Uterus (tissue), 4 donors: ENCODE results near the gene BTN3A1. TPM values are rescaled to one million over a fixed set of nuclear protein-coding genes. Genes with fewer than 3 reads are reported as not detected.

Experiments used
- DNase-seq, 2 donors: peaks; one replicate each; pipeline ENCODE4 v3.0.0-alpha.2; 2019 to 2020
- H3K27ac ChIP-seq, 2 donors: fragments of 200-600 bp; sonication (generic); 1 replicate in 1 of 2; 2 replicates in 1 of 2; pipeline ENCODE4 v1.5.1; 2016 to 2018
- H3K27me3 ChIP-seq, 2 donors: fragments of 200-600 bp; sonication (generic); one replicate each; pipeline ENCODE4 v1.5.1; 2018 to 2019; ENCODE audit warnings: control low read depth in 1 of 2
- H3K36me3 ChIP-seq, 2 donors: fragments of 200-600 bp; sonication (generic); one replicate each; pipeline ENCODE4 v1.5.1; 2019; ENCODE audit warnings: control low read depth in 1 of 2
- H3K4me1 ChIP-seq, 2 donors: fragments of 200-600 bp; sonication (generic); one replicate each; pipeline ENCODE4 v1.5.1; 2018 to 2019; ENCODE audit warnings: control low read depth in 1 of 2
- H3K4me3 ChIP-seq, 2 donors: fragments of 200-600 bp; sonication (generic); 1 replicate in 1 of 2; 2 replicates in 1 of 2; pipeline ENCODE4 v1.5.1; 2018 to 2019; ENCODE audit warnings: mild to moderate bottlenecking in 1 of 2
- H3K9me3 ChIP-seq, 2 donors: fragments of 200-600 bp; sonication (generic); one replicate each; pipeline ENCODE4 v1.5.1; 2019; ENCODE audit warnings: control low read depth in 1 of 2
- CTCF ChIP-seq, 4 experiments: fragments of 200-600 bp in 2 of 4; fragments of 450-650 bp in 2 of 4; sonication (generic) in 2 of 4; IDR thresholded peaks; one replicate each; pipeline ENCODE4 v1.5.1; 2016 to 2019; ENCODE audit warnings: antibody characterized with exemption in 4 of 4, mild to moderate bottlenecking in 2 of 4, moderate library complexity in 1 of 4
- POLR2A ChIP-seq, 2 donors: fragments of 450-650 bp; IDR thresholded peaks; one replicate each; pipeline ENCODE4 v1.6.1; 2016; ENCODE audit warnings: antibody characterized with exemption in 2 of 2, mild to moderate bottlenecking in 1 of 2, moderate library complexity in 1 of 2
- intact Hi-C: fragments of 100-400 bp; cut with DNase I; formaldehyde crosslinking; loops from one replicate; pipeline ENCODE4 v1.15.1; 2023; ENCODE audit warnings: low total_unique reads
- total RNA-seq, 4 donors: library from RNA; depleted of rRNA in 3 of 4; stranded (reverse); fragments of >200 nt in 3 of 4; gene quantifications; one replicate each; pipeline versions ENCODE4 v1.1.0 to v1.2.4, GENCODE V29; 2014 to 2023
- donor health status: DM: yes; HTN: yes; CAD: no.

BTN3A1 gene
- total RNA-seq, 4 donors from 2014 or later = 9.1 to 64.2 (median 20.8) TPM

DNA sequence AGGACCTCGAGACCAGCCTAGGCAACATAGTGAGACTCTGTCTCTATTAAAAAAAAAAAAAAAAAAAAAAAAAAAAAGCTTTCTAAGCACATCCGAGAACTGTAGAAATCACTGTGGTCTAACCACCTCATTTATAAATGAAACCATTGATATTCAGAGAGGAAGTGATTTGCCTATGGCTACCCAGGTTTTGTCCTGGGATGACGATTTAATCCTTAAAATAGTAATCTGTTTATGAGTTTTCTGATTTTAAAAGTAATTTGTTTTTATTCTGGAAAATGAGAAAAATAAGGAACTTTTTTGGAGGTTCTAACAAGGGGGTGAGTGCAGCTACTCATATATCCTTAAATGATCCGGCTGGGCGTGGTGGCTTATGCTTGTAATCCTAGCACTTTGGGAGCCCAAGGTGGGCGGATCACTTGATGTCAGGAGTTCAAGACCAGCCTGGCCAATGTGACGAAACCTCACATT is 43.5 kb upstream of the BTN3A1 start:
- DNase-seq = no peak
- intact Hi-C loops = no loop called here

DNA sequence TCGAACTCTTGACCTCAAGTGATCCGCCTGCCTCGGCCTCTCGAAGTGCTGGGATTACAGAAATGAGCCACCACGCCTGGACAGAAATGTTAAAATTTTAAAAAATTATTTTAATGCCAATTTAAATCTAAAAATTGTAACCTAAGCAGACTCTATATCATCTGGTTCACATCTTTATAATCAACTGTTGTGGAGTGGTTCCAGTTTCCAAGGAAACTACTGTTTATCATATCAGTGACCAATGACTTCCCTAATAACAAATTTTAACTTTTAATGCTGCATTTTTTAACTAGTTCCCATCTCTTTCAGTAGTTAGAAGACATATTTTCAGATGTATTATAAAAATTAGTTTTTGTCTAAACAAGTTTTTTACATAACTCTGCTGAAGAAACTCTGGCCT is 42.3 kb upstream of the BTN3A1 start:
- intact Hi-C loops = no loop called here

More for the DNA sequence above, 43.5 kb upstream of the BTN3A1 start:
- H3K27me3 ChIP-seq = no peaks in the 10 kb centered on the region
- no peaks in the 10 kb centered on the region for H3K36me3 ChIP-seq
- H3K27ac ChIP-seq = no peak overlapping the region
- TF ChIP-seq CTCF (IDR thresholded peaks at IDR 0.05) (no peak), POLR2A (IDR thresholded peaks at IDR 0.05) (no peak)
- H3K4me3 ChIP-seq = no peak overlapping the region
- H3K9me3 ChIP-seq = no peaks in the 10 kb centered on the region
- H3K4me1 ChIP-seq = no peaks in the 10 kb centered on the region

DNA sequence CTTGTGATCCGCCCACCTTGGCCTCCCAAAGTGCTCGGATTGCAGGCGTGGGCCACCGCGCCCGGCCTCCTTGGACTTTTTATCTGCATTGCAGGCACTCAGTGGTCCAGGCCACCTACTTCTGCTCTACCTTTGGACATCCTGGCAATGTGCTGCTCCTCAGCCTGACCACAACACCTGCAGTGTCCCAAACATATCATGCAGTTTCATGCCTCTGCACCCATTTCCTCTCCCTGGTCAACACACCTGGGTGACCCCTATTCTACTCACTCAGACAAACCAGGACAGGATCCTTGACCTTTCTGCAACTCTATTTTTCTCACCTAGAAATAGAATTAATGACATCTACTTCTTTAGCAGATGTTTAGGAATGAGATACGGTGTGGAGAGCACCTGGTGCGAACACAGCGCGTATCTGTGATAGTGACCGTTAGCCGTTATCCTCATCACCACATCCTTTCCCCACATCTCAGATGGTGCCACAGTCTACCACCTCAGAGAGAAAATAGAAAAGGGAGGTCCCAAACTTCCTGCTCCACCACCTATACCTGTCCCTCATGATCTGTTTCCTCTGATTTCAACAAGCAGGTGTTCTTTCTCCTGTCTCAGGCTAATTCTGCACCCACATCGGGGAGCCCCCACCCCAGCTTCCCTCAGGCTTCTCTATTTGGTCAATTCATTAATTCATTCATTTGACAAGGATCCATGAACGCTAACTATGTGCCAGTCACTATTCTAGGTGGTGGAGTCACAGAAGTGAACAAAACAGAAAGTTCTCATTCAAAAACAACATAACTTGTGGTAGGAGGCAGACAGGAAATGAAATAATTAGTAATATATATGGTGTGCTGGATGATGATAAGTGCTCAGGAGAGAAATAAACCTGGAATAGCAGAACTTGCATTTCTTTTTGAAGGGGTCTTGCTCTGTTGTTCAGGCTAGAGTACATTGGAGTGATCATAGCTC is 41.3 kb upstream of the BTN3A1 start:
- TF ChIP-seq POLR2A (IDR thresholded peaks at IDR 0.05) (no peak), CTCF (IDR thresholded peaks at IDR 0.05) (no peak)
- Histone ChIP-seq H3K36me3 (no peaks in the 10 kb centered on the region), H3K4me1 (peaks cover 0 to 4% of the 10 kb centered on the region in 2 donors), H3K27me3 (no peaks in the 10 kb centered on the region), H3K9me3 (no peaks in the 10 kb centered on the region), H3K4me3 (no peak overlapping the region), H3K27ac (no peak overlapping the region)
- intact Hi-C loops = no loop called here
- DNase-seq = no peak

More for the DNA sequence above, 42.3 kb upstream of the BTN3A1 start:
- H3K36me3 ChIP-seq = no peaks in the 10 kb centered on the region
- H3K4me1 ChIP-seq = peaks cover 0 to 4% of the 10 kb centered on the region in 2 donors
- no peak for DNase-seq
- H3K9me3 ChIP-seq = no peaks in the 10 kb centered on the region
- no peak for TF ChIP-seq POLR2A (IDR thresholded peaks at IDR 0.05)
- no peak for TF ChIP-seq CTCF (IDR thresholded peaks at IDR 0.05)
- no peak overlapping the region for H3K4me3 ChIP-seq
- no peaks in the 10 kb centered on the region for H3K27me3 ChIP-seq
- no peak overlapping the region for H3K27ac ChIP-seq

DNA sequence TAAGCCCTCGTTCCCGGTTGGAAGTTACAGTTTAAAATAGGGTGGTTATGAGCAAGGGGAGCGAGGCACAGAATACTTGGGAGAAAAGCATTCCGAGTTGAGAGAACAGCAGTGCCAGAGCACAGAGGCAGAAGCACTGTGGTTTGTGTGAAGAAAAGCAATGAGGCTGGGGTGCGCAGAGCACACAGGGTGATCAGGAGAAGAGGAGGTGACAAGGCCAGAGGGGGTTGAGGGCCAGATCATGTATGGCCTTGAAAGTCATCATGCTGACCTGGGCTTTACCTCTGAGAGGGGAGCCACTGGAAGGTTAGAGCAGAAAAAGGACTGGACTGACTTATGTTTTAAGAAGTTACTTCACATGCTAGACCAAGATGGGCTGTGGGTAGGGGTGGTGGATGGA is 40.5 kb upstream of the BTN3A1 start:
- intact Hi-C loops = no loop called here

More for the DNA sequence above, 40.5 kb upstream of the BTN3A1 start:
- H3K4me3 ChIP-seq = no peak overlapping the region
- H3K27me3 ChIP-seq = no peaks in the 10 kb centered on the region
- no peak for DNase-seq
- peaks cover 0 to 4% of the 10 kb centered on the region in 2 donors for H3K4me1 ChIP-seq
- H3K9me3 ChIP-seq = no peaks in the 10 kb centered on the region
- TF ChIP-seq CTCF (IDR thresholded peaks at IDR 0.05) (no peak), POLR2A (IDR thresholded peaks at IDR 0.05) (no peak)
- H3K27ac ChIP-seq = no peak overlapping the region
- no peaks in the 10 kb centered on the region for H3K36me3 ChIP-seq
